H1 (cell line): ENCODE measurements around the gene AAK1. TPM values are rescaled to one million over a fixed set of nuclear protein-coding genes. Genes with fewer than 3 reads are reported as not detected.

ENCODE experiments used
- CTCF ChIA-PET: fragments of 300-600 bp; sonication (Branson Sonifier 250); formaldehyde crosslinking; loops from one replicate; lab custom pipeline; 2021; ENCODE audit not compliant: partially characterized antibody; lab: Charles Lee
- POLR2A ChIA-PET: fragments of 300-600 bp; sonication (Branson Sonifier 250); formaldehyde crosslinking; loops from one replicate; lab custom pipeline; 2021; ENCODE audit warnings: inconsistent platforms; ENCODE audit not compliant: partially characterized antibody; lab: Charles Lee
- DNase-seq, 2 experiments: peaks; one replicate each; pipeline versions ENCODE4 v3.0.0 to v3.0.0-alpha.2; 2010 to 2022; ENCODE audit warnings: low spot score in 2 of 2, low read depth in 1 of 2, mixed read lengths in 1 of 2
- FAIRE-seq: peaks from 2 replicates; lab custom pipeline; 2011; peaks lifted over from hg19 to GRCh38; lab: Jason Lieb, UNC
- H2AFZ ChIP-seq: 2 replicates; pipeline ENCODE4 v1.8.1; 2012; ENCODE audit warnings: low read length, inconsistent platforms
- H2AK5ac ChIP-seq: 2 replicates; pipeline ENCODE4 v1.6.1; 2013; ENCODE audit warnings: low read depth, low read length
- H2BK120ac ChIP-seq: replicated peaks from 2 replicates; pipeline ENCODE3; 2013; ENCODE audit warnings: low read depth, low read length, inconsistent platforms
- H2BK12ac ChIP-seq: 2 replicates; pipeline ENCODE4 v1.6.1; 2013; ENCODE audit warnings: low read depth, low read length
- H2BK15ac ChIP-seq: 2 replicates; pipeline ENCODE4 v1.6.1; 2013; ENCODE audit warnings: low read length
- H2BK20ac ChIP-seq: 2 replicates; pipeline ENCODE4 v1.6.1; 2013; ENCODE audit warnings: low read length
- H2BK5ac ChIP-seq: 2 replicates; pipeline ENCODE4 v1.6.1; 2013; ENCODE audit warnings: low read depth, low read length
- H3K14ac ChIP-seq: 2 replicates; pipeline ENCODE4 v1.6.1; 2013; ENCODE audit warnings: inconsistent platforms; ENCODE audit not compliant: insufficient read length
- H3K18ac ChIP-seq: 2 replicates; pipeline ENCODE4 v1.6.1; 2013; ENCODE audit warnings: low read length; ENCODE audit errors: extremely low read depth
- H3K23ac ChIP-seq: 2 replicates; pipeline ENCODE4 v1.6.1; 2013; ENCODE audit warnings: inconsistent platforms; ENCODE audit not compliant: insufficient read length
- H3K23me2 ChIP-seq: 2 replicates; pipeline ENCODE4 v1.6.1; 2013; ENCODE audit warnings: low read depth, low read length
- H3K27ac ChIP-seq: 2 replicates; pipeline ENCODE4 v1.6.1; 2011; ENCODE audit warnings: low read depth, low read length, inconsistent platforms
- H3K27me3 ChIP-seq, 4 experiments: replicated peaks in 1 of 4; 1 replicate in 1 of 4; 2 replicates in 3 of 4; pipeline versions ENCODE4 v1.6.1 to v1.8.1; 2011 to 2013; ENCODE audit warnings: low read length in 3 of 4, mild to moderate bottlenecking in 3 of 4, inconsistent platforms in 2 of 4, mixed read lengths in 2 of 4, moderate library complexity in 1 of 4; ENCODE audit not compliant: control insufficient read depth in 3 of 4, insufficient read depth in 3 of 4; ENCODE audit errors: extremely low read depth in 1 of 4
- H3K36me3 ChIP-seq, 4 experiments: 2 replicates each; pipeline versions ENCODE4 v1.6.1 to v1.8.1; 2011 to 2013; ENCODE audit warnings: mild to moderate bottlenecking in 4 of 4, low read length in 3 of 4, moderate library complexity in 2 of 4, control low read depth in 1 of 4, inconsistent platforms in 1 of 4; ENCODE audit not compliant: insufficient read depth in 4 of 4, control insufficient read depth in 2 of 4
- H3K4ac ChIP-seq: replicated peaks from 2 replicates; pipeline ENCODE3; 2013; ENCODE audit warnings: low read length, low read depth, mixed read lengths, inconsistent platforms; ENCODE audit not compliant: insufficient read length
- H3K4me1 ChIP-seq, 4 experiments: replicated peaks in 1 of 4; 1 replicate in 1 of 4; 2 replicates in 3 of 4; pipeline versions ENCODE4 v1.6.1 to v1.8.1; 2011 to 2013; ENCODE audit warnings: low read length in 3 of 4, inconsistent platforms in 2 of 4, mixed read lengths in 1 of 4; ENCODE audit not compliant: insufficient read depth in 4 of 4, control insufficient read depth in 3 of 4
- H3K4me2 ChIP-seq, 2 experiments: 2 replicates each; pipeline versions ENCODE4 v1.6.1 to v1.8.1; 2011 to 2013; ENCODE audit warnings: low read depth in 2 of 2, low read length in 2 of 2, control low read depth in 1 of 2, inconsistent platforms in 1 of 2, mild to moderate bottlenecking in 1 of 2; ENCODE audit not compliant: insufficient read depth in 1 of 2
- H3K4me3 ChIP-seq, 4 experiments: fragments of 200-600, 300-600 bp in 1 of 4; sonication (generic), shearing (Covaris generic), sonication (Bioruptor Twin) in 1 of 4; 2 replicates each; pipeline versions ENCODE4 v1.5.1 to v1.8.1; 2011 to 2016; ENCODE audit warnings: low read length in 4 of 4, low read depth in 3 of 4, control low read depth in 2 of 4, inconsistent platforms in 2 of 4, mild to moderate bottlenecking in 2 of 4, mixed read lengths in 1 of 4, moderate library complexity in 1 of 4; ENCODE audit not compliant: insufficient read depth in 2 of 4; ENCODE audit errors: extremely low read depth in 1 of 4
- H3K56ac ChIP-seq: replicated peaks from 2 replicates; pipeline ENCODE3; 2013; ENCODE audit warnings: low read depth, mild to moderate bottlenecking, mixed read lengths, low read length, inconsistent platforms; ENCODE audit not compliant: insufficient read length
- H3K79me1 ChIP-seq: 2 replicates; pipeline ENCODE4 v1.6.1; 2013; ENCODE audit warnings: low read depth, low read length, control low read depth
- H3K79me2 ChIP-seq, 2 experiments: 2 replicates each; pipeline versions ENCODE4 v1.6.1 to v1.8.1; 2012 to 2013; ENCODE audit warnings: low read length in 2 of 2, mild to moderate bottlenecking in 2 of 2, inconsistent platforms in 1 of 2; ENCODE audit not compliant: insufficient read depth in 2 of 2, control insufficient read depth in 1 of 2
- H3K9ac ChIP-seq, 4 experiments: replicated peaks in 1 of 4; 1 replicate in 1 of 4; 2 replicates in 3 of 4; pipeline versions ENCODE4 v1.6.1 to v1.8.1; 2011 to 2013; ENCODE audit warnings: low read depth in 3 of 4, low read length in 3 of 4, control low read depth in 2 of 4, mild to moderate bottlenecking in 2 of 4, moderate library complexity in 2 of 4, inconsistent platforms in 1 of 4; ENCODE audit errors: extremely low read depth in 1 of 4
- H3K9me3 ChIP-seq, 2 experiments: 2 replicates each; pipeline versions ENCODE4 v1.6.1 to v1.8.1; 2012 to 2013; ENCODE audit warnings: mild to moderate bottlenecking in 2 of 2, moderate library complexity in 2 of 2, control low read depth in 1 of 2, inconsistent platforms in 1 of 2, low read depth in 1 of 2, low read length in 1 of 2, mixed read lengths in 1 of 2; ENCODE audit not compliant: insufficient read depth in 2 of 2
- H4K20me1 ChIP-seq, 2 experiments: replicated peaks in 1 of 2; 2 replicates each; pipeline versions ENCODE3 to v1.8.1; 2011 to 2013; ENCODE audit warnings: inconsistent platforms in 2 of 2, low read length in 2 of 2, mild to moderate bottlenecking in 1 of 2; ENCODE audit not compliant: insufficient read depth in 2 of 2, control insufficient read depth in 1 of 2
- H4K5ac ChIP-seq: 2 replicates; pipeline ENCODE4 v1.6.1; 2013; ENCODE audit warnings: low read length, low read depth, mixed read lengths, inconsistent platforms; ENCODE audit not compliant: insufficient read length
- H4K8ac ChIP-seq: 2 replicates; pipeline ENCODE4 v1.8.0; 2013; ENCODE audit warnings: mild to moderate bottlenecking, moderate library complexity, low read length, inconsistent platforms; ENCODE audit not compliant: insufficient read depth; ENCODE audit errors: extremely low read depth
- H4K91ac ChIP-seq: replicated peaks from 2 replicates; pipeline ENCODE3; 2013; ENCODE audit warnings: low read length, mixed read lengths, inconsistent platforms; ENCODE audit not compliant: insufficient read length
- CBX5 ChIP-seq: fragments of 300-800, 300-1000 bp; sonication (generic); IDR thresholded peaks from 2 replicates; pipeline ENCODE4 v1.7.1; 2016; ENCODE audit warnings: antibody characterized with exemption, low read length, low read depth
- CTCF ChIP-seq, 3 experiments: IDR thresholded peaks; 1 replicate in 2 of 3; 2 replicates in 1 of 3; pipeline versions ENCODE4 v1.5.1 to v1.6.1; 2011; ENCODE audit warnings: low read length in 3 of 3, mild to moderate bottlenecking in 3 of 3, inconsistent platforms in 2 of 3, low read depth in 1 of 3, moderate library complexity in 1 of 3; ENCODE audit not compliant: insufficient read depth in 1 of 3; ENCODE audit errors: control extremely low read depth in 1 of 3
- GTF2F1 ChIP-seq: IDR thresholded peaks from 2 replicates; pipeline ENCODE4 v1.6.1; 2012; ENCODE audit warnings: low read depth, low read length, improper control_type of control experiment, borderline replicate concordance
- PHF8 ChIP-seq: fragments of 200-600 bp; sonication (generic); conservative IDR thresholded peaks from 2 replicates; pipeline ENCODE4 v1.7.1; 2012; ENCODE audit warnings: low read depth, mild to moderate bottlenecking, inconsistent platforms, low read length, moderate library complexity
- SIX5 ChIP-seq: IDR thresholded peaks from 2 replicates; pipeline ENCODE4 v1.6.1; 2011; ENCODE audit warnings: mild to moderate bottlenecking, low read depth, low read length
- USF2 ChIP-seq: IDR thresholded peaks from 2 replicates; pipeline ENCODE4 v1.6.1; 2011; ENCODE audit warnings: low read length, improper control_type of control experiment
- WGBS, 2 experiments: shearing (Covaris generic) in 1 of 2; methylation state at CpG; one replicate each; pipeline versions ENCODE4 v1.1.6 to v1.1.7; 2013 to 2015; ENCODE audit warnings: low lambda C conversion rate in 2 of 2, mixed read lengths in 2 of 2, inconsistent platforms in 1 of 2, low coverage in 1 of 2, missing lambda C conversion rate in 1 of 2; ENCODE audit not compliant: insufficient replicate concordance in 2 of 2, insufficient coverage in 1 of 2, insufficient read length in 1 of 2; ENCODE audit errors: extremely low coverage in 1 of 2, missing lambda C conversion rate in 1 of 2; 5-methylcytosine and 5-hydroxymethylcytosine counted together
- polyA plus RNA-seq, 7 experiments: library from polyadenylated mRNA; depleted of rRNA in 3 of 7; stranded (reverse) in 5 of 7; unstranded in 2 of 7; fragments of >200 nt in 5 of 7; fragments of 200-250 nt in 2 of 7; gene quantifications; 1 replicate in 5 of 7; 2 replicates in 1 of 7; 4 replicates in 1 of 7; pipeline versions ENCODE4 v1.2.1 to v1.2.3, GENCODE V29; 2011 to 2013; ENCODE audit warnings: missing spikeins in 2 of 7, mixed read lengths in 2 of 7
- total RNA-seq: library from RNA; stranded (reverse); fragmentation: NEBNext Ultra II Directional; extraction: Animal tissue kit (Norgen Biotek cat#: 25700); gene quantifications from 2 replicates; pipeline ENCODE4 v1.2.1, GENCODE V29; 2021
- TF ChIP-seq, protein P1 (sequence below): IDR thresholded peaks from 2 replicates; pipeline ENCODE4 v1.6.1; 2012; ENCODE audit warnings: inconsistent platforms

The AAK1 gene
- total and polyA plus RNA-seq, 2 of the 8 experiments (the other 6 are each of a cell fraction or from before 2014, with no cell fraction given): 10.0 to 40.5 TPM

DNA sequence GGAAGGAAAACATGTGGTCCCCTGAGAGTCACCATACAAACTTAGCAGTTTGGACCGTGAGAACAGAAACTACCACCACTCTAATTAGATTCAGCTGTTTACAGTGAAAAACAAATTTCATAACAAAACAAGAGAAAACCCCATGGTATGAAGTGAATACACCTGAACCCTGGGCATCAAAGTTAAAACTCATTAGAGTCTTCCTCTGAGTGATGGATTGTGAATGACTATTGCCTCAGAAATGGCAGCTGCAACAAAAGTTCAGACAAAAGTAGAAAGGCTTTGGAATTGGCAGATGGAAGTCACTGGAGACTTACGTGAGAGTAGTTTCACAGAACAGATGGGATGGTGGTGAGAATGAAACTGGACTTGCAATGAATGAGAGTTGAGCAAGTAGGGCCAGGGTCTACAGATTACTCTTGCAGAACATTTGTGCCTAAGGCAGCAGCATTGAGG is 98.0 kb downstream of the AAK1 start:
- H4K5ac ChIP-seq: no peak overlapping the region
- peaks cover 0 to 6% (median 2%) of the 10 kb centered on the region in 4 experiments; a peak in 2 of 8 replicates for H3K36me3 ChIP-seq
- no peak overlapping the region for H3K4ac ChIP-seq
- no peaks in the 10 kb centered on the region for H4K20me1 ChIP-seq
- no peaks in the 10 kb centered on the region for H3K23me2 ChIP-seq
- no peak overlapping the region for H4K91ac ChIP-seq
- no peak overlapping the region for H4K8ac ChIP-seq
- no peak overlapping the region for H3K9ac ChIP-seq
- DNase-seq (no peak), FAIRE-seq (no peak)
- WGBS, 2 experiments: 88% methylated on average over 2 of the region's 2 CpGs; no CpG with 5 or more reads in 1 of the 2 experiments
- H2BK12ac ChIP-seq: no peak overlapping the region
- H3K56ac ChIP-seq: no peak overlapping the region
- H2BK5ac ChIP-seq: no peak overlapping the region
- H3K14ac ChIP-seq: no peak overlapping the region
- no peaks in the 10 kb centered on the region for H3K27me3 ChIP-seq
- no peak overlapping the region for H2AK5ac ChIP-seq
- H3K79me1 ChIP-seq: no peaks in the 10 kb centered on the region; the same call in 1 of the 2 replicates
- H2BK120ac ChIP-seq: no peak overlapping the region
- H2AFZ ChIP-seq: no peak overlapping the region
- H3K9me3 ChIP-seq: peaks cover 5 to 6% of the 10 kb centered on the region in 2 experiments; a peak in 3 of 4 replicates
- H3K18ac ChIP-seq: no peak overlapping the region
- H3K27ac ChIP-seq: no peak overlapping the region
- CTCF ChIA-PET: interaction anchor here (0.6 to 1.8 kb wide), 3 partner anchors 19 to 71 kb away, joined by 3 to 7 read pairs (median 5); no protein-coding TSS in a partner anchor
- no peak overlapping the region for H3K4me2 ChIP-seq
- no peak overlapping the region for H3K23ac ChIP-seq
- no peak overlapping the region for H3K4me3 ChIP-seq
- H3K4me1 ChIP-seq: no peaks in the 10 kb centered on the region
- H3K79me2 ChIP-seq: no peaks in the 10 kb centered on the region
- no peak overlapping the region for H2BK20ac ChIP-seq
- H2BK15ac ChIP-seq: no peak overlapping the region
- POLR2A ChIA-PET: interaction anchor here (0.6 kb wide), 1 partner anchor 893 kb away, joined by 3 read pairs; no protein-coding TSS in a partner anchor
- TF ChIP-seq GTF2F1 (no peak), SIX5 (no peak), USF2 (no peak), CTCF (IDR thresholded peaks at IDR 0.05; ENCODE audit: control extremely low read depth in 1 of 3, insufficient read depth in 1 of 3, low read depth in 1 of 3, low read length in 3 of 3) (no peak), PHF8 (no peak), CBX5 (no peak)
- TF ChIP-seq, protein P1, sequence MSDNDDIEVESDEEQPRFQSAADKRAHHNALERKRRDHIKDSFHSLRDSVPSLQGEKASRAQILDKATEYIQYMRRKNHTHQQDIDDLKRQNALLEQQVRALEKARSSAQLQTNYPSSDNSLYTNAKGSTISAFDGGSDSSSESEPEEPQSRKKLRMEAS: no peak
